IMR-90 (cell line): ENCODE data around the gene CDHR4.

Source experiments
- BHLHE40 ChIP-seq: fragments of 150-350 bp; IDR thresholded peaks from 2 replicates; pipeline ENCODE4 v1.6.1; 2016; ENCODE audit warnings: mild to moderate bottlenecking, low read depth, low read length
- CEBPB ChIP-seq: IDR thresholded peaks from 2 replicates; pipeline ENCODE4 v1.6.1; 2012; ENCODE audit warnings: low read depth, low read length, improper control_type of control experiment
- CHD1 ChIP-seq: IDR thresholded peaks from 2 replicates; pipeline ENCODE4 v1.6.1; 2012; ENCODE audit warnings: low read depth, low read length, improper control_type of control experiment
- FOS ChIP-seq: fragments of 150-350 bp; IDR thresholded peaks from 2 replicates; pipeline ENCODE4 v1.6.1; 2016; ENCODE audit warnings: low read depth, low read length
- MAFK ChIP-seq: IDR thresholded peaks from 2 replicates; pipeline ENCODE4 v1.6.1; 2012; ENCODE audit warnings: low read depth, low read length, improper control_type of control experiment
- MXI1 ChIP-seq: IDR thresholded peaks from 2 replicates; pipeline ENCODE4 v1.6.1; 2012; ENCODE audit warnings: low read depth, mild to moderate bottlenecking, low read length, moderate library complexity, borderline replicate concordance
- NFE2L2 ChIP-seq: fragments of 150-350 bp; IDR thresholded peaks from 2 replicates; pipeline ENCODE4 v1.6.1; 2016; ENCODE audit warnings: low read depth, mild to moderate bottlenecking, low read length
- POLR2A ChIP-seq: IDR thresholded peaks from 2 replicates; pipeline ENCODE4 v1.6.1; 2012; ENCODE audit warnings: mild to moderate bottlenecking, low read depth, low read length
- RAD21 ChIP-seq: IDR thresholded peaks from 2 replicates; pipeline ENCODE4 v1.6.1; 2012; ENCODE audit warnings: low read length, improper control_type of control experiment
- RCOR1 ChIP-seq: IDR thresholded peaks from 2 replicates; pipeline ENCODE4 v1.6.1; 2012; ENCODE audit warnings: mild to moderate bottlenecking, low read length, improper control_type of control experiment; ENCODE audit not compliant: insufficient replicate concordance
- SMC3 ChIP-seq: fragments of 150-350 bp; IDR thresholded peaks from 2 replicates; pipeline ENCODE4 v1.6.1; 2016; ENCODE audit warnings: low read depth, mild to moderate bottlenecking, antibody characterized with exemption, low read length, moderate library complexity
- TF ChIP-seq, protein P1 (sequence below): conservative IDR thresholded peaks from 2 replicates; pipeline ENCODE4 v1.5.1; 2012; ENCODE audit warnings: mild to moderate bottlenecking, low read depth, low read length, improper control_type of control experiment
- TF ChIP-seq, protein P2 (sequence below): fragments of 150-350 bp; IDR thresholded peaks from 2 replicates; pipeline ENCODE4 v1.6.1; 2016; ENCODE audit warnings: low read depth, mild to moderate bottlenecking, low read length, moderate library complexity, borderline replicate concordance
- TF ChIP-seq, protein P3 (sequence below): fragments of 150-350 bp; IDR thresholded peaks from 2 replicates; pipeline ENCODE4 v1.6.1; 2017; ENCODE audit warnings: mild to moderate bottlenecking, antibody characterized with exemption, low read length, low read depth

DNA sequence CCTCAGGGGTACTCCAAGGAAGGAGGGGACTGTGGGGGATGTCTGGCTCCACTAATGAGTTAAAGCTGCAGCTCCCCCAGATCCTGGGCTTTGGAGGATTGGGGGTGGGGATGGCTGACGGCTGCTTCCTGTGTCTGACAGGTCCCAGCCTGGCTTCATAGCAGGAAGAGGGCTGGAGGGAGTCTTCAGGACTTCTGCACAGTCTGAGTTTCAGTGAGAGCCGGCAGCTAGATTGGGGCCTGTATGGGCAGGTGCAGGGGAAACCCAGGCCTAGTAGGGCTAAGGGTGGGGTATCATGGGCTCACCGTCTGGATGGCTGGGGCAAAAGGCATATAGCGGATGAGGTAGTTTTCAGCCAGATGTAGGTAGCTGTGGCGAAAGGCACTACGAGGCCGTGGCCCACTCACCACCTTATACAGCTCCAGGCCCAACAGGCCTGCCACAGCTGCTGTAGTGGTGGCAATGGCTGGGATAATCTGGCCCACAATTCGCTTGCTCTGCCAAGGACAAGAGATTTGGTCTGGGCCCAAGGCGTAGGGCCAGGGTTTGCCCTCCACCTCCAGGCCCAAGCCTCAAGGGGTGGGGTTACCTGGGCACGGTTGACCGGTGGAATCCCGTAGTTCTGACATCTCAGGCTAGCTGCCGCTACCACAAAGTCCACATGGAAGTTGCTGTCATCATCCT, 7.9 kb upstream of the CDHR4 start:
- no peak for TF ChIP-seq NFE2L2
- TF ChIP-seq, protein P1, sequence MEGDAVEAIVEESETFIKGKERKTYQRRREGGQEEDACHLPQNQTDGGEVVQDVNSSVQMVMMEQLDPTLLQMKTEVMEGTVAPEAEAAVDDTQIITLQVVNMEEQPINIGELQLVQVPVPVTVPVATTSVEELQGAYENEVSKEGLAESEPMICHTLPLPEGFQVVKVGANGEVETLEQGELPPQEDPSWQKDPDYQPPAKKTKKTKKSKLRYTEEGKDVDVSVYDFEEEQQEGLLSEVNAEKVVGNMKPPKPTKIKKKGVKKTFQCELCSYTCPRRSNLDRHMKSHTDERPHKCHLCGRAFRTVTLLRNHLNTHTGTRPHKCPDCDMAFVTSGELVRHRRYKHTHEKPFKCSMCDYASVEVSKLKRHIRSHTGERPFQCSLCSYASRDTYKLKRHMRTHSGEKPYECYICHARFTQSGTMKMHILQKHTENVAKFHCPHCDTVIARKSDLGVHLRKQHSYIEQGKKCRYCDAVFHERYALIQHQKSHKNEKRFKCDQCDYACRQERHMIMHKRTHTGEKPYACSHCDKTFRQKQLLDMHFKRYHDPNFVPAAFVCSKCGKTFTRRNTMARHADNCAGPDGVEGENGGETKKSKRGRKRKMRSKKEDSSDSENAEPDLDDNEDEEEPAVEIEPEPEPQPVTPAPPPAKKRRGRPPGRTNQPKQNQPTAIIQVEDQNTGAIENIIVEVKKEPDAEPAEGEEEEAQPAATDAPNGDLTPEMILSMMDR, result no peak
- TF ChIP-seq SMC3, result no peak
- no peak for TF ChIP-seq CHD1
- no peak for TF ChIP-seq POLR2A
- TF ChIP-seq BHLHE40, result no peak
- TF ChIP-seq, protein P2, sequence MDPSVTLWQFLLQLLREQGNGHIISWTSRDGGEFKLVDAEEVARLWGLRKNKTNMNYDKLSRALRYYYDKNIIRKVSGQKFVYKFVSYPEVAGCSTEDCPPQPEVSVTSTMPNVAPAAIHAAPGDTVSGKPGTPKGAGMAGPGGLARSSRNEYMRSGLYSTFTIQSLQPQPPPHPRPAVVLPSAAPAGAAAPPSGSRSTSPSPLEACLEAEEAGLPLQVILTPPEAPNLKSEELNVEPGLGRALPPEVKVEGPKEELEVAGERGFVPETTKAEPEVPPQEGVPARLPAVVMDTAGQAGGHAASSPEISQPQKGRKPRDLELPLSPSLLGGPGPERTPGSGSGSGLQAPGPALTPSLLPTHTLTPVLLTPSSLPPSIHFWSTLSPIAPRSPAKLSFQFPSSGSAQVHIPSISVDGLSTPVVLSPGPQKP, result no peak
- no peak for TF ChIP-seq MAFK
- TF ChIP-seq, protein P3, sequence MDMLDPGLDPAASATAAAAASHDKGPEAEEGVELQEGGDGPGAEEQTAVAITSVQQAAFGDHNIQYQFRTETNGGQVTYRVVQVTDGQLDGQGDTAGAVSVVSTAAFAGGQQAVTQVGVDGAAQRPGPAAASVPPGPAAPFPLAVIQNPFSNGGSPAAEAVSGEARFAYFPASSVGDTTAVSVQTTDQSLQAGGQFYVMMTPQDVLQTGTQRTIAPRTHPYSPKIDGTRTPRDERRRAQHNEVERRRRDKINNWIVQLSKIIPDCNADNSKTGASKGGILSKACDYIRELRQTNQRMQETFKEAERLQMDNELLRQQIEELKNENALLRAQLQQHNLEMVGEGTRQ, result no peak
- TF ChIP-seq RAD21, result no peak
- no peak for TF ChIP-seq MXI1
- TF ChIP-seq CEBPB, result no peak
- TF ChIP-seq FOS, result no peak
- no peak for TF ChIP-seq RCOR1
